ENCODE results near the gene ASCL1. TPM values are rescaled to one million over a fixed set of nuclear protein-coding genes. Genes with fewer than 3 reads are reported as not detected.

The ASCL1 gene
- total and polyA plus RNA-seq, 7 donors, result 0.01 to 0.03 TPM; not detected in 5

DNA sequence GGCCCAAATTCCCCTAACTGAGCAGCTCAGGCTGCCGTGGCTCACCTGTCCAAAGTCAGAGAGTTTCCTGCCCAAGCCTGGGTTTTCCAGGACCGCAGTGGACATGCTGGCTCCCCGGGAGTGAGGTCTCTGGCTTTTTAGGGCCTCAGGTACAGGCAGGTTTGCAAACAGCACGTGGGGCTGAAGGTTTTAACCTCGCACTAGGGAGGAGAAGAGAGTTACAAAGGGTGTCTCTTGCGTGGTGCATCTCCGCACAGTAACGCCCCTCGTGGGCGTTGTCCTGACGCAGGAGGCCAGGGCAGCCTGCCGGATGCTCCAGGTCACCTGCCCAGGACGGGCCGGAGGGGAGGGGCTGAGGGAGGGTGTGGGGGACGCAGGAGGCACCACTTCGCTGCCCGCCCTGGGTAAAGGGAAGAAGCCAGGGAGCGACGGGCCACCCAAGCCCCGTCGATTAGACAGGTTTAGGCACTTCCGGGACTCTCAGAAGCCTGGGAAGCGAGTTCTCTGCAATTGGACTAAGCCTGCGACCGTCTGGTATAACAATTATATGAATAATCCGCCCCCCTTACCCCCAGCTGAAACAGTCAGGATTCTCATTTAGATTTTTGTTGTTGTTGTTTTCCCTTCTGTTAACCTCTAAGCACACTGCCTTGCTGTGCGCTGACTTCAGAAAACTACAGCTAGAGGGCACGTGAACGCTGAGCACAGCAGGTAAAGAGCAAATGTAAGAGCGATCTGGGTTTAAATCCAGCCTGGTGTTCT, 40.3 kb upstream of the ASCL1 start, which contains the start of gene PAH:
Gene PAH (minus strand): TSS at position 219 of the 762 bp plus-strand sequence. CDS start 114 bp downstream, at position 105.
- peaks cover 0 to 12% (median 0%) of the 10 kb centered on the region in 3 donors for H3K27me3 ChIP-seq (ENCODE audit: insufficient read depth in 3 of 3, low read length in 2 of 3)
- no peak for ATAC-seq
- H3K36me3 ChIP-seq (ENCODE audit: insufficient read depth in 1 of 2, low read depth in 1 of 2), result no peaks in the 10 kb centered on the region
- no peak within 1 kb of the TSS for H3K4me3 ChIP-seq
- no peak within 1 kb of the TSS for H3K27ac ChIP-seq
- no peak for DNase-seq
- 7 to 10% (median 7%) methylated on average over 27 to 30 of the region's 30 CpGs for WGBS, 3 donors
- H3K9me3 ChIP-seq, result no peaks in the 10 kb centered on the region
- TF ChIP-seq, protein P1, sequence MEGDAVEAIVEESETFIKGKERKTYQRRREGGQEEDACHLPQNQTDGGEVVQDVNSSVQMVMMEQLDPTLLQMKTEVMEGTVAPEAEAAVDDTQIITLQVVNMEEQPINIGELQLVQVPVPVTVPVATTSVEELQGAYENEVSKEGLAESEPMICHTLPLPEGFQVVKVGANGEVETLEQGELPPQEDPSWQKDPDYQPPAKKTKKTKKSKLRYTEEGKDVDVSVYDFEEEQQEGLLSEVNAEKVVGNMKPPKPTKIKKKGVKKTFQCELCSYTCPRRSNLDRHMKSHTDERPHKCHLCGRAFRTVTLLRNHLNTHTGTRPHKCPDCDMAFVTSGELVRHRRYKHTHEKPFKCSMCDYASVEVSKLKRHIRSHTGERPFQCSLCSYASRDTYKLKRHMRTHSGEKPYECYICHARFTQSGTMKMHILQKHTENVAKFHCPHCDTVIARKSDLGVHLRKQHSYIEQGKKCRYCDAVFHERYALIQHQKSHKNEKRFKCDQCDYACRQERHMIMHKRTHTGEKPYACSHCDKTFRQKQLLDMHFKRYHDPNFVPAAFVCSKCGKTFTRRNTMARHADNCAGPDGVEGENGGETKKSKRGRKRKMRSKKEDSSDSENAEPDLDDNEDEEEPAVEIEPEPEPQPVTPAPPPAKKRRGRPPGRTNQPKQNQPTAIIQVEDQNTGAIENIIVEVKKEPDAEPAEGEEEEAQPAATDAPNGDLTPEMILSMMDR (IDR thresholded peaks at IDR 0.05), result no peak
- H3K4me1 ChIP-seq, result no peaks in the 10 kb centered on the region
- intact Hi-C loops (cut with DNase I), result no loop called here

DNA sequence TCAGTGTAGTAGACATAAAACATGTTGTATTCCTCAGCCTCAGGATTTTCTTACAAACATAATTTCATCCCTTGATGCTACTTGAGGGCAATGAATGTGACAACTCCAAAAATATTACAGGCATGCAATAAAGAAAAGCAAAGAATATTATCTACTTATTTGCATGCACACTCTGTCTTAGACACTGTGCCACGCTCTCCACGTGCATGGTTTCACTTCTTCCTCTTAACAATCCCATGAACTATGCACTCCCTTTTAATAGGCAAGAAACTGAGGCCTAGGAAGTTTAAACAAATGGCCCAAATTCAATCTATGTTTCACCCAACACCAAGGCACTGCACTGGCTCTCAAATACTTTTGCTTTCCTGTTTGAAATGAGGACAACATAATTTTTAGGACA, 38.6 kb upstream of the ASCL1 start:
- H3K4me1 ChIP-seq, result no peaks in the 10 kb centered on the region
- intact Hi-C loops (cut with DNase I), result no loop called here
- H3K27me3 ChIP-seq (ENCODE audit: insufficient read depth in 3 of 3, low read length in 2 of 3), result peaks cover 0 to 12% (median 0%) of the 10 kb centered on the region in 3 donors
- ATAC-seq (no peak), DNase-seq (no peak)
- H3K36me3 ChIP-seq (ENCODE audit: insufficient read depth in 1 of 2, low read depth in 1 of 2), result no peaks in the 10 kb centered on the region
- no peak overlapping the region for H3K4me3 ChIP-seq
- H3K27ac ChIP-seq, result no peak overlapping the region
- 62 to 72% (median 64%) methylated on average over 2 of the region's 2 CpGs for WGBS, 3 donors
- no peaks in the 10 kb centered on the region for H3K9me3 ChIP-seq
- TF ChIP-seq, protein P1 (IDR thresholded peaks at IDR 0.05), result no peak

DNA sequence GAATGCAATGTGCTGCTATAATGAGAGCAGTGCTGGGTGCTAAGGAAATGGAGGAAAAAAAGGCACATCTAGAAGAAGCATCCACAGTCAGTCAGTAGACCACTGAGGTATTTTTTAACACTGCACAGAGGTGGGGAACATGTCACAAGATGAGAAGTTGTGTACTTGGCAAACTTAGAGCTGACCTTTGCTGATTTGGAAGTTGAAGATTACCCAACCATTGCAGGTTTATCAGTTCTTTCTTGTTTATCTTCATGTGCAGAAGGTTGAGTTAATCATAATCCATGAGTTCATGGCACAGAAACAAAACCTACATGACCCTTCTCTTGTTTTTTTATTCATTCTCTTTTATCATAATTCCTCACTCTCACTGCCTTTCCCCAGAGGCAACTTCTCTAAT, 37.2 kb upstream of the ASCL1 start:
- Histone ChIP-seq H3K4me1 (no peaks in the 10 kb centered on the region), H3K27ac (no peak overlapping the region), H3K27me3 (ENCODE audit: insufficient read depth in 3 of 3, low read length in 2 of 3) (peaks cover 0 to 12% (median 0%) of the 10 kb centered on the region in 3 donors), H3K9me3 (no peaks in the 10 kb centered on the region), H3K4me3 (no peak overlapping the region), H3K36me3 (ENCODE audit: insufficient read depth in 1 of 2, low read depth in 1 of 2) (no peaks in the 10 kb centered on the region)
- DNase-seq (no peak), ATAC-seq (no peak)
- intact Hi-C loops (cut with DNase I), result no loop called here
- TF ChIP-seq, protein P1 (IDR thresholded peaks at IDR 0.05), result no peak

DNA sequence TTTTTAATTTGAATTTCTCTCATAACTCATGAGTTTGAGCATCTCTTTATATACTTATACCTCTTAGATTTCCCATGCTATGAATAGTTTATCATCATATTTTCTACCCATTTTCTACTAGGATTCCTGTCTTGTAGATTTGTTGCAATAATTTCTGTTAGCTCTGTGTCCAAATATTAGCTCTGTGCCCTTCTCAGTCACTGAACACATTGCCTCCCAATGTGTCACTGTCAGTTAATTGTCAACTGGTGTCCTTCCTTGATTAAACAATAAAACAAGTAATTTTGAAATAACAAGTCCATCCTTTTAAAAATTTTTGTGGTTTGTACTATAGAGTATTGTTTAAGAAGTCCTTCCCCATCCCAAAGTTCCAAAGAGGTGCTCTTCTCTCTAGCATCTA, 36.2 kb upstream of the ASCL1 start:
- H3K4me1 ChIP-seq, result no peaks in the 10 kb centered on the region
- intact Hi-C loops (cut with DNase I), result no loop called here
- H3K27ac ChIP-seq, result no peak overlapping the region
- no peak for ATAC-seq
- H3K9me3 ChIP-seq, result no peaks in the 10 kb centered on the region
- H3K36me3 ChIP-seq (ENCODE audit: insufficient read depth in 1 of 2, low read depth in 1 of 2), result no peaks in the 10 kb centered on the region
- H3K27me3 ChIP-seq (ENCODE audit: insufficient read depth in 3 of 3, low read length in 2 of 3), result peaks cover 0 to 12% (median 0%) of the 10 kb centered on the region in 3 donors
- DNase-seq, result no peak
- TF ChIP-seq, protein P1 (IDR thresholded peaks at IDR 0.05), result no peak
- H3K4me3 ChIP-seq, result no peak overlapping the region

DNA sequence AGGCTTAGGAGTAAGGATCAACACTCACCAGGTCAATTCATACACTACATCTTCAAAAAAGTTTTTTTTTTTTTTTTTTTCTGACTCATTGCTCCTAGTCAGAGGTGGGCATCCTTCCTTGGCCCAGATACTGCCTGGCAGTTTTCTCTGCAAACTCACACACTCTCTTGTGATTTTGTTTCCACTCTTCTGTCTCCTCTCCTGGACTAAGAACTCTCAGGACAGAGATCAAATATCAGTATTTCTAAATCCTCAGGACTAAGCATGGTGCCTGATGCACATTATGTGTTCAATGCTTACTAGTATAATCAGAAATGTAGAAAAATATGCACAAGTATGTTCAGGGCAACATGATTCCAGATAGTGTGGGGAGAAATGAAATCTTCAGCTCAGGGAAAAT, 30.3 kb upstream of the ASCL1 start:
- Histone ChIP-seq H3K4me1 (no peaks in the 10 kb centered on the region), H3K36me3 (ENCODE audit: insufficient read depth in 1 of 2, low read depth in 1 of 2) (no peaks in the 10 kb centered on the region), H3K9me3 (no peaks in the 10 kb centered on the region), H3K27me3 (ENCODE audit: insufficient read depth in 3 of 3, low read length in 2 of 3) (no peaks in the 10 kb centered on the region), H3K4me3 (no peak overlapping the region), H3K27ac (no peak overlapping the region)
- DNase-seq, result no peak
- TF ChIP-seq, protein P1 (IDR thresholded peaks at IDR 0.05), result no peak
- intact Hi-C loops (cut with DNase I), result no loop called here
- no peak for ATAC-seq

Measured in psoas muscle (tissue), 8 donors.